A673 (cell line): ENCODE data around the gene TNFRSF6B. TPM values are rescaled to one million over a fixed set of nuclear protein-coding genes. Genes with fewer than 3 reads are reported as not detected.

ENCODE experiments used
- BruUV-seq: library from RNA; stranded (reverse); fragments of 400-500 nt; replicated peaks from 2 replicates; lab custom pipeline; 2021; lab: Mats Ljungman, UMichigan
- CTCF ChIA-PET: fragments of 300-600 bp; sonication (Branson Sonifier 250); formaldehyde crosslinking; loops from one replicate; lab custom pipeline; 2022; ENCODE audit warnings: antibody characterized with exemption; lab: Charles Lee
- POLR2A ChIA-PET: fragments of 300-600 bp; sonication (Branson Sonifier 250); formaldehyde crosslinking; loops from one replicate; lab custom pipeline; 2022; ENCODE audit warnings: antibody characterized with exemption; ENCODE audit not compliant: low non-redundant PET; lab: Charles Lee
- DNase-seq: peaks from one replicate; pipeline ENCODE4 v3.0.0-alpha.2; 2015; ENCODE audit warnings: low spot score
- H3K27ac ChIP-seq: fragments of 200-600 bp; sonication (generic); 2 replicates; pipeline ENCODE4 v1.5.1; 2016; ENCODE audit warnings: mixed run types, low read depth, mild to moderate bottlenecking, mixed read lengths, antibody characterized with exemption, low read length; ENCODE audit not compliant: poor library complexity, severe bottlenecking
- H3K27me3 ChIP-seq: fragments of 200-600 bp; sonication (generic); replicated peaks from 2 replicates; pipeline ENCODE4 v1.6.1; 2017; ENCODE audit warnings: mixed run types, low read depth, mild to moderate bottlenecking, mixed read lengths, antibody characterized with exemption, low read length; ENCODE audit not compliant: insufficient read depth, poor library complexity
- H3K36me3 ChIP-seq: fragments of 200-600 bp; sonication (generic); 2 replicates; pipeline ENCODE4 v1.6.1; 2016; ENCODE audit warnings: mixed run types, mild to moderate bottlenecking, mixed read lengths, antibody characterized with exemption, low read length; ENCODE audit not compliant: insufficient read depth, poor library complexity, severe bottlenecking
- H3K4me1 ChIP-seq: fragments of 200-600 bp; sonication (generic); 2 replicates; pipeline ENCODE4 v1.6.1; 2017; ENCODE audit warnings: mixed run types, mild to moderate bottlenecking, mixed read lengths, antibody characterized with exemption, low read length; ENCODE audit not compliant: insufficient read depth, poor library complexity, severe bottlenecking
- H3K4me3 ChIP-seq: fragments of 200-600 bp; sonication (generic); 2 replicates; pipeline ENCODE4 v1.5.1; 2016; ENCODE audit warnings: low read depth, mixed run types, mild to moderate bottlenecking, mixed read lengths, low read length; ENCODE audit not compliant: poor library complexity, severe bottlenecking
- H3K9me3 ChIP-seq: fragments of 200-600 bp; sonication (generic); 2 replicates; pipeline ENCODE4 v1.6.1; 2016; ENCODE audit warnings: mixed run types, low read depth, mild to moderate bottlenecking, mixed read lengths, antibody characterized with exemption, low read length; ENCODE audit not compliant: poor library complexity, severe bottlenecking
- EZH2 ChIP-seq: fragments of 200-600 bp; sonication (generic); IDR thresholded peaks from 2 replicates; pipeline ENCODE4 v1.6.1; 2017; ENCODE audit warnings: borderline replicate concordance, low read depth, mild to moderate bottlenecking, mixed read lengths, antibody characterized with exemption, low read length; ENCODE audit not compliant: poor library complexity, severe bottlenecking
- intact Hi-C: fragments of 100-400 bp; cut with micrococcal nuclease; formaldehyde crosslinking; loops from one replicate; pipeline ENCODE4 v1.10.0; 2022; ENCODE audit not compliant: unreplicated experiment
- total RNA-seq: library from RNA; stranded (reverse); gene quantifications from 2 replicates; pipeline ENCODE4 v1.2.3, GENCODE V29; 2021
- TF ChIP-seq, protein P1 (sequence below): fragments of 300-800, 200-600 bp; sonication (generic); conservative IDR thresholded peaks from 2 replicates; pipeline ENCODE4 v1.5.1; 2017; ENCODE audit warnings: low read depth, mild to moderate bottlenecking, antibody characterized with exemption, low read length, moderate library complexity, mixed read lengths

Gene TNFRSF6B
- total RNA-seq, 1 experiment from 2014 or later, result not detected

GRCh38 chr20:63697357-63697867 lies 960 bp downstream of the TNFRSF6B start:
- DNase-seq, result no peak
- intact Hi-C loops, result no loop called here
- H3K4me3 ChIP-seq, result no peak overlapping the region

DNA sequence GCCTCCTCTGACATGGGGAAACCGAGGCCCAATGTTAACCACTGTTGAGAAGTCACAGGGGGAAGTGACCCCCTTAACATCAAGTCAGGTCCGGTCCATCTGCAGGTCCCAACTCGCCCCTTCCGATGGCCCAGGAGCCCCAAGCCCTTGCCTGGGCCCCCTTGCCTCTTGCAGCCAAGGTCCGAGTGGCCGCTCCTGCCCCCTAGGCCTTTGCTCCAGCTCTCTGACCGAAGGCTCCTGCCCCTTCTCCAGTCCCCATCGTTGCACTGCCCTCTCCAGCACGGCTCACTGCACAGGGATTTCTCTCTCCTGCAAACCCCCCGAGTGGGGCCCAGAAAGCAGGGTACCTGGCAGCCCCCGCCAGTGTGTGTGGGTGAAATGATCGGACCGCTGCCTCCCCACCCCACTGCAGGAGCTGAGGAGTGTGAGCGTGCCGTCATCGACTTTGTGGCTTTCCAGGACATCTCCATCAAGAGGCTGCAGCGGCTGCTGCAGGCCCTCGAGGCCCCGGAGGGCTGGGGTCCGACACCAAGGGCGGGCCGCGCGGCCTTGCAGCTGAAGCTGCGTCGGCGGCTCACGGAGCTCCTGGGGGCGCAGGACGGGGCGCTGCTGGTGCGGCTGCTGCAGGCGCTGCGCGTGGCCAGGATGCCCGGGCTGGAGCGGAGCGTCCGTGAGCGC lies 1.6 kb downstream of the TNFRSF6B start:
- ChIA-PET POLR2A (interaction anchor here (0.7 kb wide), 1 partner anchor 275 kb away, joined by 3 read pairs; no protein-coding TSS in a partner anchor), CTCF (no interaction called here)
- Histone ChIP-seq H3K9me3 (no peaks in the 10 kb centered on the region), H3K27me3 (no peaks in the 10 kb centered on the region), H3K4me3 (no peak overlapping the region), H3K36me3 (peaks cover 10% of the 10 kb centered on the region), H3K4me1 (peaks cover 16% of the 10 kb centered on the region), H3K27ac (no peak overlapping the region)
- BruUV-seq, result no TSS peak
- TF ChIP-seq, protein P1, sequence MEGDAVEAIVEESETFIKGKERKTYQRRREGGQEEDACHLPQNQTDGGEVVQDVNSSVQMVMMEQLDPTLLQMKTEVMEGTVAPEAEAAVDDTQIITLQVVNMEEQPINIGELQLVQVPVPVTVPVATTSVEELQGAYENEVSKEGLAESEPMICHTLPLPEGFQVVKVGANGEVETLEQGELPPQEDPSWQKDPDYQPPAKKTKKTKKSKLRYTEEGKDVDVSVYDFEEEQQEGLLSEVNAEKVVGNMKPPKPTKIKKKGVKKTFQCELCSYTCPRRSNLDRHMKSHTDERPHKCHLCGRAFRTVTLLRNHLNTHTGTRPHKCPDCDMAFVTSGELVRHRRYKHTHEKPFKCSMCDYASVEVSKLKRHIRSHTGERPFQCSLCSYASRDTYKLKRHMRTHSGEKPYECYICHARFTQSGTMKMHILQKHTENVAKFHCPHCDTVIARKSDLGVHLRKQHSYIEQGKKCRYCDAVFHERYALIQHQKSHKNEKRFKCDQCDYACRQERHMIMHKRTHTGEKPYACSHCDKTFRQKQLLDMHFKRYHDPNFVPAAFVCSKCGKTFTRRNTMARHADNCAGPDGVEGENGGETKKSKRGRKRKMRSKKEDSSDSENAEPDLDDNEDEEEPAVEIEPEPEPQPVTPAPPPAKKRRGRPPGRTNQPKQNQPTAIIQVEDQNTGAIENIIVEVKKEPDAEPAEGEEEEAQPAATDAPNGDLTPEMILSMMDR, result no peak
- no peak for TF ChIP-seq EZH2
- intact Hi-C loops, result no loop called here
- DNase-seq, result no peak

More at GRCh38 chr20:63697357-63697867, 960 bp downstream of the TNFRSF6B start:
- no peaks in the 10 kb centered on the region for H3K9me3 ChIP-seq
- H3K27ac ChIP-seq, result no peak overlapping the region
- H3K27me3 ChIP-seq, result no peaks in the 10 kb centered on the region
- ChIA-PET POLR2A (no interaction called here), CTCF (no interaction called here)
- TF ChIP-seq, protein P1, result no peak
- no peak for TF ChIP-seq EZH2
- no TSS peak for BruUV-seq
- H3K4me1 ChIP-seq, result peaks cover 16% of the 10 kb centered on the region
- H3K36me3 ChIP-seq, result peaks cover 10% of the 10 kb centered on the region

- TF ChIP-seq EZH2, result no peak
- TF ChIP-seq, protein P1, result no peak
- H3K27ac ChIP-seq, result peak overlapping the region; percentile 65
- no peaks in the 10 kb centered on the region for H3K9me3 ChIP-seq
- BruUV-seq, result no TSS peak
- peaks cover 10% of the 10 kb centered on the region for H3K36me3 ChIP-seq
- CTCF ChIA-PET, result no interaction called here
- H3K4me3 ChIP-seq, result no peak overlapping the region
- DNase-seq, result peak; percentile 68
- H3K27me3 ChIP-seq, result no peaks in the 10 kb centered on the region
- intact Hi-C loops, result no loop called here
- POLR2A ChIA-PET, result interaction anchor here (0.7 kb wide), 1 partner anchor 274 kb away, joined by 3 read pairs; no protein-coding TSS in a partner anchor
- peaks cover 16% of the 10 kb centered on the region for H3K4me1 ChIP-seq
Measured at GRCh38 chr20:63698739-63699465, 2.5 kb downstream of the TNFRSF6B start.
